Adipocyte (in vitro differentiated cells): ENCODE measurements around the gene EMD.

Experiments used
- DNase-seq: peaks from one replicate; pipeline ENCODE4 v3.0.0-alpha.2; 2015; ENCODE audit warnings: low read depth
- H3K27me3 ChIP-seq: replicated peaks from 2 replicates; pipeline ENCODE4 v1.7.0; 2013; ENCODE audit warnings: mild to moderate bottlenecking, low read length, moderate library complexity; ENCODE audit not compliant: control insufficient read depth, insufficient read depth
- H3K36me3 ChIP-seq: 2 replicates; pipeline ENCODE4 v1.7.0; 2013; ENCODE audit warnings: low read length, mild to moderate bottlenecking, moderate library complexity; ENCODE audit not compliant: control insufficient read depth, insufficient read depth, severe bottlenecking
- H3K4me1 ChIP-seq: 2 replicates; pipeline ENCODE4 v1.7.0; 2013; ENCODE audit warnings: mild to moderate bottlenecking, low read length, moderate library complexity; ENCODE audit not compliant: control insufficient read depth, insufficient read depth
- H3K4me3 ChIP-seq: 2 replicates; pipeline ENCODE4 v1.7.0; 2013; ENCODE audit warnings: mild to moderate bottlenecking, low read length, moderate library complexity
- H3K9ac ChIP-seq: 2 replicates; pipeline ENCODE4 v1.7.0; 2013; ENCODE audit warnings: mild to moderate bottlenecking, low read length, moderate library complexity
- H3K9me3 ChIP-seq: 2 replicates; pipeline ENCODE4 v1.7.0; 2013; ENCODE audit warnings: mild to moderate bottlenecking, low read length, moderate library complexity; ENCODE audit not compliant: control insufficient read depth

EMD gene

GRCh38 chrX:154374313-154375155, 4.6 kb upstream of the EMD start, which contains the start of gene FLNA:
Gene FLNA (minus strand): TSS chrX:154374634. CDS start chrX:154371245, 3,389 bp downstream.
- peaks cover 13% of the 10 kb centered on the region for H3K4me1 ChIP-seq
- no peaks in the 10 kb centered on the region for H3K36me3 ChIP-seq
- peak within 1 kb of the TSS; percentile 71 for H3K9ac ChIP-seq
- H3K4me3 ChIP-seq, result peak within 1 kb of the TSS; percentile 73
- no peaks in the 10 kb centered on the region for H3K9me3 ChIP-seq
- H3K27me3 ChIP-seq, result no peaks in the 10 kb centered on the region
- DNase-seq, result peak; percentile 59

- H3K9me3 ChIP-seq, result no peaks in the 10 kb centered on the region
- no peak for DNase-seq
- no peaks in the 10 kb centered on the region for H3K36me3 ChIP-seq
- H3K27me3 ChIP-seq, result no peaks in the 10 kb centered on the region
- no peak overlapping the region for H3K4me3 ChIP-seq
- H3K4me1 ChIP-seq, result peaks cover 13% of the 10 kb centered on the region
- H3K9ac ChIP-seq, result peak overlapping the region; percentile 46
Measured at GRCh38 chrX:154375156-154375504, 4.0 kb upstream of the EMD start.

GRCh38 chrX:154376774-154377173, 2.3 kb upstream of the EMD start:
- Histone ChIP-seq H3K9ac (peak overlapping the region; percentile 29), H3K9me3 (no peaks in the 10 kb centered on the region), H3K4me3 (no peak overlapping the region), H3K4me1 (peaks cover 17% of the 10 kb centered on the region), H3K27me3 (no peaks in the 10 kb centered on the region), H3K36me3 (peaks cover 2% of the 10 kb centered on the region)
- DNase-seq, result no peak

GRCh38 chrX:154378059-154378798, 866 bp upstream of the EMD start:
- Histone ChIP-seq H3K4me3 (peak overlapping the region; percentile 74), H3K27me3 (no peaks in the 10 kb centered on the region), H3K9me3 (no peaks in the 10 kb centered on the region), H3K36me3 (peaks cover 2% of the 10 kb centered on the region), H3K4me1 (peaks cover 17% of the 10 kb centered on the region), H3K9ac (peak overlapping the region; percentile 83)
- peak; percentile 64 for DNase-seq

- Histone ChIP-seq H3K9ac (peak overlapping the region; percentile 94), H3K4me3 (peak overlapping the region; percentile 86), H3K27me3 (no peaks in the 10 kb centered on the region), H3K9me3 (no peaks in the 10 kb centered on the region), H3K36me3 (peaks cover 2% of the 10 kb centered on the region), H3K4me1 (peaks cover 10% of the 10 kb centered on the region)
- no peak for DNase-seq
Measured at GRCh38 chrX:154379569-154379951, 465 bp downstream of the EMD start.

GRCh38 chrX:154380153-154380552, 1.1 kb downstream of the EMD start:
- DNase-seq, result peak; percentile 36
- no peaks in the 10 kb centered on the region for H3K9me3 ChIP-seq
- peaks cover 10% of the 10 kb centered on the region for H3K4me1 ChIP-seq
- peaks cover 2% of the 10 kb centered on the region for H3K36me3 ChIP-seq
- peak overlapping the region; percentile 86 for H3K4me3 ChIP-seq
- H3K27me3 ChIP-seq, result no peaks in the 10 kb centered on the region
- peak overlapping the region; percentile 94 for H3K9ac ChIP-seq

- no peaks in the 10 kb centered on the region for H3K9me3 ChIP-seq
- peaks cover 2% of the 10 kb centered on the region for H3K36me3 ChIP-seq
- H3K4me1 ChIP-seq, result peaks cover 10% of the 10 kb centered on the region
- H3K4me3 ChIP-seq, result peak overlapping the region; percentile 86
- H3K9ac ChIP-seq, result peak overlapping the region; percentile 94
- DNase-seq, result no peak
- H3K27me3 ChIP-seq, result no peaks in the 10 kb centered on the region
Measured at GRCh38 chrX:154380787-154381186, 1.7 kb downstream of the EMD start.

GRCh38 chrX:154381271-154381670, 2.2 kb downstream of the EMD start:
- H3K27me3 ChIP-seq, result no peaks in the 10 kb centered on the region
- H3K9me3 ChIP-seq, result no peaks in the 10 kb centered on the region
- no peak for DNase-seq
- no peak overlapping the region for H3K9ac ChIP-seq
- peaks cover 10% of the 10 kb centered on the region for H3K4me1 ChIP-seq
- no peak overlapping the region for H3K4me3 ChIP-seq
- H3K36me3 ChIP-seq, result peaks cover 2% of the 10 kb centered on the region

- Histone ChIP-seq H3K4me3 (no peak overlapping the region), H3K36me3 (peaks cover 2% of the 10 kb centered on the region), H3K27me3 (no peaks in the 10 kb centered on the region), H3K9me3 (no peaks in the 10 kb centered on the region), H3K4me1 (peaks cover 7% of the 10 kb centered on the region), H3K9ac (no peak overlapping the region)
- DNase-seq, result no peak
Measured at GRCh38 chrX:154382483-154383069, 3.5 kb downstream of the EMD start.

- Histone ChIP-seq H3K36me3 (peaks cover 2% of the 10 kb centered on the region), H3K4me3 (no peak overlapping the region), H3K9ac (no peak overlapping the region), H3K9me3 (no peaks in the 10 kb centered on the region), H3K4me1 (peaks cover 4% of the 10 kb centered on the region), H3K27me3 (no peaks in the 10 kb centered on the region)
- no peak for DNase-seq
Measured at GRCh38 chrX:154383359-154384283, 4.5 kb downstream of the EMD start.
